Gastroesophageal sphincter (tissue), 4 donors: ENCODE results near the gene DENND1B. TPM values are rescaled to one million over a fixed set of nuclear protein-coding genes. Genes with fewer than 3 reads are reported as not detected.
A peak's percentile ranks its signal among the peaks of the same experiment; 100 is the strongest.

Experiments used
- ATAC-seq: fragments of 150-250 bp; one replicate; pipeline ENCODE4 v1.9.1; 2016; ENCODE audit warnings: mild to moderate bottlenecking, moderate library complexity
- H3K27ac ChIP-seq, 4 donors: fragments of 200-600 bp; sonication (generic) in 3 of 4; 1 replicate in 3 of 4; 2 replicates in 1 of 4; pipeline ENCODE4 v1.5.1; 2016 to 2019
- H3K27me3 ChIP-seq: fragments of 200-600 bp; sonication (generic); one replicate; pipeline ENCODE4 v1.5.1; 2019
- H3K36me3 ChIP-seq, 2 donors: fragments of 200-600 bp; sonication (generic); one replicate each; pipeline ENCODE4 v1.5.1; 2019; ENCODE audit warnings: control low read depth in 1 of 2
- H3K4me1 ChIP-seq, 3 donors: fragments of 200-600 bp; sonication (generic); 1 replicate in 2 of 3; 2 replicates in 1 of 3; pipeline ENCODE4 v1.5.1; 2016 to 2019; ENCODE audit warnings: control low read depth in 2 of 3
- H3K4me3 ChIP-seq, 2 donors: fragments of 200-600 bp; sonication (generic); one replicate each; pipeline ENCODE4 v1.5.1; 2019; ENCODE audit warnings: mild to moderate bottlenecking in 1 of 2, moderate library complexity in 1 of 2
- H3K9me3 ChIP-seq, 3 donors: fragments of 200-600 bp; sonication (generic); one replicate each; pipeline ENCODE4 v1.5.1; 2017 to 2019; ENCODE audit warnings: control low read depth in 2 of 3
- EP300 ChIP-seq: sonication (generic); formaldehyde crosslinking; IDR thresholded peaks from one replicate; pipeline ENCODE4 v1.6.1; 2017; ENCODE audit warnings: antibody characterized with exemption, mild to moderate bottlenecking
- POLR2A ChIP-seq, 2 donors: fragments of 450-650 bp; IDR thresholded peaks; one replicate each; pipeline ENCODE4 v1.6.1; 2017; ENCODE audit warnings: antibody characterized with exemption in 2 of 2, mild to moderate bottlenecking in 2 of 2, moderate library complexity in 1 of 2
- POLR2AphosphoS5 ChIP-seq: sonication (generic); formaldehyde crosslinking; IDR thresholded peaks from one replicate; pipeline ENCODE4 v1.6.1; 2017; ENCODE audit warnings: antibody characterized with exemption
- WGBS, 2 donors: methylation state at CpG; one replicate each; pipeline ENCODE4 v1.1.5; 2018; ENCODE audit warnings: low coverage in 1 of 2; 5-methylcytosine and 5-hydroxymethylcytosine counted together
- total RNA-seq, 4 donors: library from RNA; depleted of rRNA; stranded (reverse); fragments of >200 nt; gene quantifications; one replicate each; pipeline ENCODE4 v1.1.0, GENCODE V29; 2016
- TF ChIP-seq, protein P1 (sequence below), 4 experiments: fragments of 200-600 bp in 2 of 4; fragments of 450-650 bp in 2 of 4; sonication (generic) in 1 of 4; IDR thresholded peaks; one replicate each; pipeline ENCODE4 v1.5.1; 2017 to 2019; ENCODE audit warnings: antibody characterized with exemption in 4 of 4, mild to moderate bottlenecking in 2 of 4, moderate library complexity in 2 of 4

The DENND1B gene
- total RNA-seq, 4 donors from 2014 or later = 8.3 to 11.5 (median 8.8) TPM

DNA sequence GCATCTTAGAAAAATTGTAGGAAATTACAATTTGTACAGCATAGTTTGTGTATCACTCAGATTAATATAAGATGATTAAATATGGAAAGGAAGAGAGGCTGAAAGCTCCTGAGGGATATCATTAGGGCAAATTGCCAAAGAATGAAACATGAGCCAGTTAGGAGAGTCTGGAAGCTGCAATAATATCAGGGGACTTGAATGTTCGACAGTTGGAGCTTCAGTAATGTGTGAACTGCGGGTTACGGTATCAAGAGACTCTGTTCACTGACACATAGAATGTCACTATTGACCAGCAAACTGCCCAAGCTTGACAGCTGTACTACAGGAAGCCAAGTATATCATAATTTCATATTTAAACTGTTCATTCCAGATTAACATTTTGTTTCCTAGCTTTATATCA, 157.2 kb downstream of the DENND1B start:
- 43 to 61% methylated on average over 3 of the region's 3 CpGs for WGBS, 2 donors
- TF ChIP-seq, protein P1, sequence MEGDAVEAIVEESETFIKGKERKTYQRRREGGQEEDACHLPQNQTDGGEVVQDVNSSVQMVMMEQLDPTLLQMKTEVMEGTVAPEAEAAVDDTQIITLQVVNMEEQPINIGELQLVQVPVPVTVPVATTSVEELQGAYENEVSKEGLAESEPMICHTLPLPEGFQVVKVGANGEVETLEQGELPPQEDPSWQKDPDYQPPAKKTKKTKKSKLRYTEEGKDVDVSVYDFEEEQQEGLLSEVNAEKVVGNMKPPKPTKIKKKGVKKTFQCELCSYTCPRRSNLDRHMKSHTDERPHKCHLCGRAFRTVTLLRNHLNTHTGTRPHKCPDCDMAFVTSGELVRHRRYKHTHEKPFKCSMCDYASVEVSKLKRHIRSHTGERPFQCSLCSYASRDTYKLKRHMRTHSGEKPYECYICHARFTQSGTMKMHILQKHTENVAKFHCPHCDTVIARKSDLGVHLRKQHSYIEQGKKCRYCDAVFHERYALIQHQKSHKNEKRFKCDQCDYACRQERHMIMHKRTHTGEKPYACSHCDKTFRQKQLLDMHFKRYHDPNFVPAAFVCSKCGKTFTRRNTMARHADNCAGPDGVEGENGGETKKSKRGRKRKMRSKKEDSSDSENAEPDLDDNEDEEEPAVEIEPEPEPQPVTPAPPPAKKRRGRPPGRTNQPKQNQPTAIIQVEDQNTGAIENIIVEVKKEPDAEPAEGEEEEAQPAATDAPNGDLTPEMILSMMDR (IDR thresholded peaks at IDR 0.05) = no peak
- TF ChIP-seq EP300 (no peak), POLR2A (IDR thresholded peaks at IDR 0.05) (no peak), POLR2AphosphoS5 (no peak)
- H3K27ac ChIP-seq = no peak overlapping the region
- H3K4me1 ChIP-seq = no peaks in the 10 kb centered on the region
- H3K4me3 ChIP-seq = no peak overlapping the region
- H3K27me3 ChIP-seq = no peaks in the 10 kb centered on the region
- H3K9me3 ChIP-seq = no peaks in the 10 kb centered on the region
- ATAC-seq = no peak
- H3K36me3 ChIP-seq = peaks cover 0 to 10% of the 10 kb centered on the region in 2 donors

DNA sequence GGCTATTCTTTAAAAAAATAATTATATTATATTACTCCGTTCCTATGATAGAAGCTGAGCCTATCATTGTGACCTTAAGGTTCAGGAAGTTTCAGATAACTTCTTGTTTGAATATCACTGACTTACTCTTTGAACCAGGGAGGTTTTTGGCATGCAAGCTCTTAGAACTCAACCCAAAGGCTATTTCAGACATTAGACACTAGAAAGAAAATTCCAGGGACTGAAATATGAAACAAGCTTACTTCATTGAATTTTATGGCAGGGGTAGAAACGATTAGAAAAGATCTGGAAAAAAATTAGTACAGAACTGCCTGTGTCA, 159.6 kb downstream of the DENND1B start:
- Histone ChIP-seq H3K27me3 (no peaks in the 10 kb centered on the region), H3K9me3 (no peaks in the 10 kb centered on the region), H3K27ac (no peak overlapping the region), H3K4me1 (no peaks in the 10 kb centered on the region), H3K36me3 (peaks cover 0 to 10% of the 10 kb centered on the region in 2 donors), H3K4me3 (no peak overlapping the region)
- no peak for ATAC-seq
- TF ChIP-seq EP300 (no peak), POLR2A (IDR thresholded peaks at IDR 0.05) (no peak), POLR2AphosphoS5 (no peak)
- TF ChIP-seq, protein P1 (IDR thresholded peaks at IDR 0.05) = no peak
- WGBS, 2 donors = 84 to 95% methylated on average over 2 of the region's 2 CpGs

GRCh38 chr1:197614916-197615692, 160.2 kb downstream of the DENND1B start:
- Histone ChIP-seq H3K27ac (no peak overlapping the region), H3K4me1 (no peaks in the 10 kb centered on the region), H3K4me3 (no peak overlapping the region), H3K36me3 (peaks cover 0 to 10% of the 10 kb centered on the region in 2 donors), H3K27me3 (no peaks in the 10 kb centered on the region), H3K9me3 (no peaks in the 10 kb centered on the region)
- no peak for ATAC-seq
- TF ChIP-seq POLR2AphosphoS5 = no peak
- TF ChIP-seq, protein P1 (IDR thresholded peaks at IDR 0.05) = peak; percentile 7 to 56 (median 32)
- WGBS, 2 donors = 35 to 46% methylated on average over 3 of the region's 3 CpGs

DNA sequence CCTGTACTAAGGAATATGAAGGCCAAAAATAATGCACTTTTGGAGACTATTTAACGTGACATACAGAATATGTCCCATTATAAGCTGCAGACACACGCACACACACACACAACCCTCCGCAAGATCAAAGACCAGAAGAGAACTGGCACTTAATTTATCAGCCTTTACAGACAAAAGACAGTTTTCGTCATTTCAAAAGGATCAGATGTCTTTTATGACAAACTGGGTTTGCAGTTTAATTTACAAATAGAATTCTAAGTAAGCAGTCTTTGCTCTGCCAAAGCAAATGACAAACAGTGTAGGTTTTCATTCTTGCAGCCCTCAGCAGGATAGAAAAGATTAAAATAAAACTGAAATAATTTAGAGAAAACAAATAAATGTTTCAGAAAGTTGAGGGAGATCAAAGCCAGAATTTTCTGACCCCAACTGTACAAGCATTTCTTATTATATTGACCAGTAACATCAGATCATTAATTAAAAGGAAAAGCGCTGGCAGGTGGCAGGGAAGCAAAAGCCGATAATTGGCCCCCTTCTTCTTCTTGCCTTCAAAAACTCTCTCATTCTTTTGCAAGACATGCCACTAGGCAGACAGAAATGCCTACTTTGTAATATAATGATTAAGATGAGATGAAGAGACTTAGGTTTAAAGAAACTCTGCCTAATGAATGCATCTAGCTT, 169.0 kb downstream of the DENND1B start:
- TF ChIP-seq POLR2AphosphoS5 = no peak
- TF ChIP-seq POLR2A (IDR thresholded peaks at IDR 0.05) = no peak
- no peak for TF ChIP-seq EP300
- TF ChIP-seq, protein P1 (IDR thresholded peaks at IDR 0.05) = no peak
- Histone ChIP-seq H3K27me3 (no peaks in the 10 kb centered on the region), H3K27ac (no peak overlapping the region), H3K4me1 (no peaks in the 10 kb centered on the region), H3K4me3 (no peak overlapping the region), H3K36me3 (no peaks in the 10 kb centered on the region), H3K9me3 (no peaks in the 10 kb centered on the region)
- no peak for ATAC-seq
- WGBS, 2 donors = 91 to 93% methylated on average over 6 of the region's 6 CpGs

GRCh38 chr1:197604302-197604701, 171.0 kb downstream of the DENND1B start:
- TF ChIP-seq, protein P1 (IDR thresholded peaks at IDR 0.05) = no peak
- no peak for TF ChIP-seq EP300
- TF ChIP-seq POLR2A (IDR thresholded peaks at IDR 0.05) = no peak
- no peak for TF ChIP-seq POLR2AphosphoS5
- H3K27ac ChIP-seq = no peak overlapping the region
- no peaks in the 10 kb centered on the region for H3K9me3 ChIP-seq
- H3K27me3 ChIP-seq = no peaks in the 10 kb centered on the region
- no peak for ATAC-seq
- no peaks in the 10 kb centered on the region for H3K36me3 ChIP-seq
- H3K4me1 ChIP-seq = no peaks in the 10 kb centered on the region
- H3K4me3 ChIP-seq = no peak overlapping the region
- WGBS, 2 donors = 67 to 100% methylated on average over 1 of the region's 1 CpG
